ENCODE measurements around the gene RHBDL1. TPM values are rescaled to one million over a fixed set of nuclear protein-coding genes. Genes with fewer than 3 reads are reported as not detected.

RHBDL1 gene
- total and polyA plus RNA-seq, 9 of the 15 experiments (the other 6 are each of a cell fraction or from before 2014, with no cell fraction given), result 0.03 to 5.6 (median 1.3) TPM; not detected in 1

GRCh38 chr16:648071-648780, 27.2 kb upstream of the RHBDL1 start (continued):
- TF ChIP-seq, protein P1, sequence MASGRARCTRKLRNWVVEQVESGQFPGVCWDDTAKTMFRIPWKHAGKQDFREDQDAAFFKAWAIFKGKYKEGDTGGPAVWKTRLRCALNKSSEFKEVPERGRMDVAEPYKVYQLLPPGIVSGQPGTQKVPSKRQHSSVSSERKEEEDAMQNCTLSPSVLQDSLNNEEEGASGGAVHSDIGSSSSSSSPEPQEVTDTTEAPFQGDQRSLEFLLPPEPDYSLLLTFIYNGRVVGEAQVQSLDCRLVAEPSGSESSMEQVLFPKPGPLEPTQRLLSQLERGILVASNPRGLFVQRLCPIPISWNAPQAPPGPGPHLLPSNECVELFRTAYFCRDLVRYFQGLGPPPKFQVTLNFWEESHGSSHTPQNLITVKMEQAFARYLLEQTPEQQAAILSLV (tag; IDR thresholded peaks at IDR 0.05), result no peak
- TF ChIP-seq YBX1 (IDR thresholded peaks at IDR 0.05) (no peak), HNRNPUL1 (IDR thresholded peaks at IDR 0.05; ENCODE audit: low read length) (no peak), ZNF41 (CRISPR knock-in tag; conservative IDR thresholded peaks at IDR 0.05) (no peak), ZFP36 (IDR thresholded peaks at IDR 0.05; ENCODE audit: low read depth, low read length, partially characterized antibody) (no peak), POLR2G (IDR thresholded peaks at IDR 0.05; ENCODE audit: low read depth, low read length) (peak; percentile 8; the same call in 1 of the 2 replicates), ZNF407 (IDR thresholded peaks at IDR 0.05; ENCODE audit: low read depth) (no peak), ARNT (IDR thresholded peaks at IDR 0.05) (no peak), FOXO4 (CRISPR knock-in tag; IDR thresholded peaks at IDR 0.05) (no peak), PRPF4 (IDR thresholded peaks at IDR 0.05; ENCODE audit: insufficient read depth, low read depth, low read length, poor library complexity, severe bottlenecking) (no peak), GABPB1 (CRISPR knock-in tag; IDR thresholded peaks at IDR 0.05) (no peak), ZNF764 (CRISPR knock-in tag; IDR thresholded peaks at IDR 0.05; ENCODE audit: low read depth) (no peak), FOS (IDR thresholded peaks at IDR 0.05; ENCODE audit: extremely low read depth, insufficient read length) (no peak), HNRNPL (IDR thresholded peaks at IDR 0.05; ENCODE audit: low read depth, low read length) (no peak)
- TF ChIP-seq, protein P2, sequence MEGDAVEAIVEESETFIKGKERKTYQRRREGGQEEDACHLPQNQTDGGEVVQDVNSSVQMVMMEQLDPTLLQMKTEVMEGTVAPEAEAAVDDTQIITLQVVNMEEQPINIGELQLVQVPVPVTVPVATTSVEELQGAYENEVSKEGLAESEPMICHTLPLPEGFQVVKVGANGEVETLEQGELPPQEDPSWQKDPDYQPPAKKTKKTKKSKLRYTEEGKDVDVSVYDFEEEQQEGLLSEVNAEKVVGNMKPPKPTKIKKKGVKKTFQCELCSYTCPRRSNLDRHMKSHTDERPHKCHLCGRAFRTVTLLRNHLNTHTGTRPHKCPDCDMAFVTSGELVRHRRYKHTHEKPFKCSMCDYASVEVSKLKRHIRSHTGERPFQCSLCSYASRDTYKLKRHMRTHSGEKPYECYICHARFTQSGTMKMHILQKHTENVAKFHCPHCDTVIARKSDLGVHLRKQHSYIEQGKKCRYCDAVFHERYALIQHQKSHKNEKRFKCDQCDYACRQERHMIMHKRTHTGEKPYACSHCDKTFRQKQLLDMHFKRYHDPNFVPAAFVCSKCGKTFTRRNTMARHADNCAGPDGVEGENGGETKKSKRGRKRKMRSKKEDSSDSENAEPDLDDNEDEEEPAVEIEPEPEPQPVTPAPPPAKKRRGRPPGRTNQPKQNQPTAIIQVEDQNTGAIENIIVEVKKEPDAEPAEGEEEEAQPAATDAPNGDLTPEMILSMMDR (IDR thresholded peaks at IDR 0.05 in 2 of 3, conservative IDR thresholded peaks at IDR 0.05 in 1 of 3; ENCODE audit: insufficient read depth in 2 of 3, low read depth in 1 of 3, low read length in 3 of 3), result 0 out of 6 replicates have a peak, but pooled peaks of 1 of the 3 experiments have one; percentile 18

Data from K562 (cell line).